Measurements from ENCODE around the gene AMN1.

Gene AMN1

GRCh38 chr12:31641509-31642090 is 87.2 kb downstream of the AMN1 start:
- no peak overlapping the region for H3K9ac ChIP-seq
- peaks cover 0 to 25% (median 14%) of the 10 kb centered on the region in 10 experiments; a peak in 14 of 20 replicates for H3K4me1 ChIP-seq
- TF ChIP-seq Cebpa-rat (IDR thresholded peaks at IDR 0.05), result no peak
- H4K20me1 ChIP-seq, result no peaks in the 10 kb centered on the region
- no peaks in the 10 kb centered on the region for H3K27me3 ChIP-seq
- H3K4me3 ChIP-seq, result no peak overlapping the region
- H3K9me3 ChIP-seq (replicated peaks in 1 of 11), result no peaks in the 10 kb centered on the region
- no peaks in the 10 kb centered on the region for H3K36me3 ChIP-seq
- H3K4me2 ChIP-seq, result no peak overlapping the region
- H3K27ac ChIP-seq, result no peak overlapping the region

- Histone ChIP-seq H3K4me1 (peaks cover 0 to 22% (median 11%) of the 10 kb centered on the region in 10 experiments; a peak in 14 of 20 replicates), H3K36me3 (no peaks in the 10 kb centered on the region), H3K27me3 (no peaks in the 10 kb centered on the region), H3K27ac (no peak overlapping the region), H3K9ac (no peak overlapping the region), H4K20me1 (no peaks in the 10 kb centered on the region), H3K9me3 (replicated peaks in 1 of 11) (no peaks in the 10 kb centered on the region), H3K4me2 (no peak overlapping the region), H3K4me3 (no peak overlapping the region)
- TF ChIP-seq Cebpa-rat (IDR thresholded peaks at IDR 0.05), result no peak
Measured at GRCh38 chr12:31634620-31635019, 94.2 kb downstream of the AMN1 start.

GRCh38 chr12:31633464-31633863 is 95.4 kb downstream of the AMN1 start:
- Histone ChIP-seq H3K27me3 (no peaks in the 10 kb centered on the region), H3K27ac (no peak overlapping the region), H3K36me3 (no peaks in the 10 kb centered on the region), H3K4me2 (no peak overlapping the region), H3K9me3 (replicated peaks in 1 of 11) (no peaks in the 10 kb centered on the region), H4K20me1 (no peaks in the 10 kb centered on the region), H3K4me1 (peaks cover 0 to 22% (median 11%) of the 10 kb centered on the region in 10 experiments; a peak in 14 of 20 replicates), H3K9ac (no peak overlapping the region), H3K4me3 (no peak overlapping the region)
- peak in 2 of 11 experiments; percentile 37 to 48; a peak in 2 of 22 replicates for TF ChIP-seq Cebpa-rat (IDR thresholded peaks at IDR 0.05)

- H3K4me3 ChIP-seq, result no peak overlapping the region
- H3K4me1 ChIP-seq, result peaks cover 0 to 15% (median 7%) of the 10 kb centered on the region in 10 experiments; a peak in 13 of 20 replicates
- no peaks in the 10 kb centered on the region for H3K36me3 ChIP-seq
- no peak overlapping the region for H3K27ac ChIP-seq
- no peak overlapping the region for H3K9ac ChIP-seq
- H3K9me3 ChIP-seq (replicated peaks in 1 of 11), result no peaks in the 10 kb centered on the region
- no peak for TF ChIP-seq Cebpa-rat (IDR thresholded peaks at IDR 0.05)
- no peaks in the 10 kb centered on the region for H4K20me1 ChIP-seq
- H3K4me2 ChIP-seq, result 0 out of 22 replicates have a peak overlapping the region, but pooled peaks of 1 of the 11 experiments have one; percentile 19
- H3K27me3 ChIP-seq, result no peaks in the 10 kb centered on the region
Measured at GRCh38 chr12:31631809-31632208, 97.0 kb downstream of the AMN1 start.

GRCh38 chr12:31631023-31631724 is 97.6 kb downstream of the AMN1 start:
- TF ChIP-seq Cebpa-rat (IDR thresholded peaks at IDR 0.05), result no peak
- Histone ChIP-seq H3K36me3 (no peaks in the 10 kb centered on the region), H3K4me3 (no peak overlapping the region), H3K4me1 (peaks cover 0 to 11% (median 3%) of the 10 kb centered on the region in 10 experiments; a peak in 12 of 20 replicates), H3K4me2 (no peak overlapping the region), H4K20me1 (no peaks in the 10 kb centered on the region), H3K27ac (no peak overlapping the region), H3K9me3 (replicated peaks in 1 of 11) (peaks cover 0 to 5% (median 0%) of the 10 kb centered on the region in 11 experiments; a peak in 4 of 22 replicates), H3K9ac (no peak overlapping the region), H3K27me3 (no peaks in the 10 kb centered on the region)

GRCh38 chr12:31629756-31630732 is 98.8 kb downstream of the AMN1 start:
- Histone ChIP-seq H4K20me1 (no peaks in the 10 kb centered on the region), H3K9ac (no peak overlapping the region), H3K27ac (no peak overlapping the region), H3K4me1 (peaks cover 0 to 6% (median 0%) of the 10 kb centered on the region in 10 experiments; a peak in 2 of 20 replicates), H3K27me3 (no peaks in the 10 kb centered on the region), H3K9me3 (replicated peaks in 1 of 11) (peaks cover 0 to 5% (median 0%) of the 10 kb centered on the region in 11 experiments; a peak in 4 of 22 replicates), H3K36me3 (no peaks in the 10 kb centered on the region), H3K4me2 (no peak overlapping the region), H3K4me3 (no peak overlapping the region)
- no peak for TF ChIP-seq Cebpa-rat (IDR thresholded peaks at IDR 0.05)

GRCh38 chr12:31627456-31628054 is 101.3 kb downstream of the AMN1 start:
- Histone ChIP-seq H4K20me1 (no peaks in the 10 kb centered on the region), H3K4me3 (no peak overlapping the region), H3K36me3 (no peaks in the 10 kb centered on the region), H3K4me2 (no peak overlapping the region), H3K9me3 (replicated peaks in 1 of 11) (peaks cover 0 to 5% (median 0%) of the 10 kb centered on the region in 11 experiments; a peak in 4 of 22 replicates), H3K27me3 (no peaks in the 10 kb centered on the region), H3K9ac (no peak overlapping the region), H3K27ac (no peak overlapping the region), H3K4me1 (peaks cover 0 to 6% (median 0%) of the 10 kb centered on the region in 10 experiments; a peak in 2 of 20 replicates)
- TF ChIP-seq Cebpa-rat (IDR thresholded peaks at IDR 0.05), result no peak

- H4K20me1 ChIP-seq, result no peaks in the 10 kb centered on the region
- H3K4me2 ChIP-seq, result no peak overlapping the region
- no peak overlapping the region for H3K9ac ChIP-seq
- no peaks in the 10 kb centered on the region; a peak in 1 of 20 replicates for H3K4me1 ChIP-seq
- no peak overlapping the region for H3K4me3 ChIP-seq
- H3K9me3 ChIP-seq (replicated peaks in 1 of 11), result peaks cover 0 to 5% (median 0%) of the 10 kb centered on the region in 11 experiments; a peak in 4 of 22 replicates
- no peak overlapping the region for H3K27ac ChIP-seq
- H3K36me3 ChIP-seq, result no peaks in the 10 kb centered on the region
- no peak for TF ChIP-seq Cebpa-rat (IDR thresholded peaks at IDR 0.05)
- H3K27me3 ChIP-seq, result no peaks in the 10 kb centered on the region
Measured at GRCh38 chr12:31626270-31626995, 102.4 kb downstream of the AMN1 start.
